GM10248 (cell line): ENCODE measurements around the gene PPP1R12C.
"Not testable (repeated sequence)": the region's sequence is repeated elsewhere in the genome, so short reads cannot be mapped to it uniquely, and the experiment has no call there.

Experiments used
- CTCF ChIA-PET: fragments of 300-600 bp; sonication (Branson Sonifier 250); formaldehyde crosslinking; extraction: SDS; loops from one replicate; lab custom pipeline; 2021; ENCODE audit warnings: antibody characterized with exemption; lab: Yijun Ruan, JAX
- POLR2A ChIA-PET: fragments of 350-650 bp; sonication (Branson Sonifier 250); formaldehyde crosslinking; extraction: SDS; loops from one replicate; lab custom pipeline; 2020; ENCODE audit warnings: antibody characterized with exemption; lab: Yijun Ruan, JAX
- DNase-seq: peaks from one replicate; pipeline ENCODE4 v3.0.0; 2012; ENCODE audit errors: extremely low spot score
- TF ChIP-seq, protein P1 (sequence below): IDR thresholded peaks from 2 replicates; pipeline ENCODE4 v1.5.1; 2012; ENCODE audit warnings: mild to moderate bottlenecking, low read depth; ENCODE audit errors: extremely low read depth, missing control alignments, control extremely low read depth

Gene PPP1R12C

DNA sequence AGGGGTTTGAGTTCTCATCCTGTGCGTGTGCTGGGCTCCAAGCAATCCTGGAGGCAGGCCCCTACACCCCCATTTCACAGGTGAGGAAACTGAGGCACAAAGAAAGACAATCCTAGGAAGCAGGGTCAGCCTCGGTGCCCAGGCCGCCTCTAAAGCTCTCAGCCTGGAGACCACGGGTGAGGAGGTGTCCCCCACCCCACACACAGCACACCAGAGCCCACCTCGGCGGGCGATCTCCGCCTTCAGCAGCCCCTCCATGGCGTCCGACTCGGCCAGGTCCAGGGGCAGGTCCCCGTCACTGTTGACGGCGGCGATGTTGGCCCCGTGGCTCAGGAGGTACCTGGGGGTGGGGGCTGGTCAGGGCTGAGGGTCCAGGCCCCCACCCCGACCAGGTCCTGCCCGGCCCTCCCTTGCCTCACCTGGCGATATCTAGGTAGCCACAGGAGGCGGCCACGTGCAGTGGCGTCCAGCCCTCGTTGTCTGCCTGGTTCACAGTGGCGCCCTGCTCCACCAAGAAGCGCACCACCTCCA is 5.1 kb downstream of the PPP1R12C start:
- no peak for DNase-seq
- ChIA-PET CTCF (interaction anchor here (1.5 kb wide), 2 partner anchors 21 to 23 kb away, joined by 4 to 10 read pairs; no protein-coding TSS in a partner anchor), POLR2A (no interaction called here)
- TF ChIP-seq, protein P1, sequence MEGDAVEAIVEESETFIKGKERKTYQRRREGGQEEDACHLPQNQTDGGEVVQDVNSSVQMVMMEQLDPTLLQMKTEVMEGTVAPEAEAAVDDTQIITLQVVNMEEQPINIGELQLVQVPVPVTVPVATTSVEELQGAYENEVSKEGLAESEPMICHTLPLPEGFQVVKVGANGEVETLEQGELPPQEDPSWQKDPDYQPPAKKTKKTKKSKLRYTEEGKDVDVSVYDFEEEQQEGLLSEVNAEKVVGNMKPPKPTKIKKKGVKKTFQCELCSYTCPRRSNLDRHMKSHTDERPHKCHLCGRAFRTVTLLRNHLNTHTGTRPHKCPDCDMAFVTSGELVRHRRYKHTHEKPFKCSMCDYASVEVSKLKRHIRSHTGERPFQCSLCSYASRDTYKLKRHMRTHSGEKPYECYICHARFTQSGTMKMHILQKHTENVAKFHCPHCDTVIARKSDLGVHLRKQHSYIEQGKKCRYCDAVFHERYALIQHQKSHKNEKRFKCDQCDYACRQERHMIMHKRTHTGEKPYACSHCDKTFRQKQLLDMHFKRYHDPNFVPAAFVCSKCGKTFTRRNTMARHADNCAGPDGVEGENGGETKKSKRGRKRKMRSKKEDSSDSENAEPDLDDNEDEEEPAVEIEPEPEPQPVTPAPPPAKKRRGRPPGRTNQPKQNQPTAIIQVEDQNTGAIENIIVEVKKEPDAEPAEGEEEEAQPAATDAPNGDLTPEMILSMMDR = no peak

DNA sequence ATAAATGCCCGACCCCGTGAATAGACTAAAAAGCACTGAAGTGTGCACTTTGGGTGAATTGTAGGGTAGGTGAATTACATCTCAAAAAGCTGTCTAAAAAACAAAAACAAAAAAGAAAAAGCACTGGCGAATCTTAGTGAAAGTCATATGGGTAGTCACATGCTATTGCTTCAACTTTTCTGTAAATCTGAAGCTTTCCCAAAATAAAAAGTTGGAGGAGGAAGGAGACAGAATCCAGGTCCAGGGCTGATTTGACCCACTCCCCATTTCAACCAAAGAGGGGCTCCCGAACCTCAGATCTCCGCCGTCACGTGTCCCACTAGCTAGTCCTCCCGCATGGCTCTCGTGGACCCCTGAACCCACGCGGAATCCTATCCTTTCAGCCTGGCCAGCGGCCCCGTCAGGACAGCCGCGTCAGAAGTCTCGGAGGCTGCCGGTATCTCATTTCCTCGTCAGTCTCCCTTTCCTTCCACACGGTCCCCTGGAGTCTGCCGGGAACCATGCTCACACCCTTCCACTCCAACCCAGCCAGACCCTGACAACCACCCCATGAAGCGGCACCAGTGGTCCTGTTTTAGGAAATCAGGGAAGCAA is 6.1 kb downstream of the PPP1R12C start:
- CTCF ChIA-PET = interaction anchor here (1.5 kb wide), 1 partner anchor 22 kb away, joined by 10 read pairs; no protein-coding TSS in a partner anchor
- TF ChIP-seq, protein P1 = no peak
- DNase-seq = no peak
- POLR2A ChIA-PET = interaction anchor here (0.6 kb wide), 1 partner anchor 93 kb away, joined by 6 read pairs; no protein-coding TSS in a partner anchor

DNA sequence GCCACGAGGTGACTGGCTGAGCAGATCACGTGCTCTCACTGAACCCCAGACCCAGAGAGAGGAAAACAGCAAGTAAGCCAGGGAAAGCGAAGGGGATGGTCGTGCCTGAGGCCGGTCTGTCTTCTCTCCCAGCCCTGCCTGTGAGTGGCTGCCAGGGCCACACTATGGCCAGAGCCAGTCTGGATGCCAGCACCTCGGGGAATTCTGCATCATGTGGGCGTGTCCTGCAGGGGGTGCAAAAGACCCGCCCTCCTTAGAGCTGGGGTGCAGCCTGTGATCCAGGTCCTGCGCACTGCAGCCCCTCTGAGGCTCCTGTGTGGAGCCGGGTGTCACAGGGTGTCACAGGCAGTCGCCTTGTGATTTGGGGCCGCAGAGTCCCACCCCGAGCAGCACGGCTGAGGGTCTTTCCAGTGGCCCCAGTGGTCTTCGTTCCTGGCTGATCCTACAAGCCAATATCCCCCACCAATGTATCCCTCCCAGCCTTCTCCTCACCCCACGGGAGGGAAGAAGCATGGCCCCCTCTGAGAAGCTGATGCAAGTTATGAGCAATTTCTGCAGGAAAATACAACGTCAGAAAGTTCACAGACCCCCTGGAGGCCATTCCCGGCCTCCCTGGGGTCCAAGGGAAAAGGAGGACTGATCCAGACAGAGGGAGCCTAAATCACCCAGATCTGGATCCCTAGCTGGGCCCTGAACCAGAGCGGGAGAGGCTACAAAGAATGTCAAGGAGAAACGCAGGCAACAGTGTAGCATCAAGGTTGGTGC is 7.7 kb downstream of the PPP1R12C start:
- CTCF ChIA-PET = no interaction called here
- TF ChIP-seq, protein P1 = no peak

DNA sequence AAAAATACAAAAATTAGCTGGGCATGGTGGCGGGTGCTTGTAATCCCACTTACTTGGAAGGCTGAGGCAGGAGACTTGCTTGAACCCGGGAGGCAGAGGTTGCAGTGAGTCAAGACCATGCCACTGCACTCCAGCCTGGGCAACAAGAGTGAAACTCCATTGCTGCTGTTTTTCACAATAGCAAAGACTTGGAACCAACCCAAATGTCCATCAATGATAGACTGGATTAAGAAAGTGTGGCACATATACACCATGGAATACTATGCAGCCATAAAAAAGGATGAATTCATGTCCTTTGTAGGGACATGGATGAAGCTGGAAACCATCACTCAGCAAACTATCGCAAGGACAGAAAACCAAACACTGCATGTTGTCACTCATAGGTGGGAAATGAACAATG is 10.2 kb downstream of the PPP1R12C start:
- CTCF ChIA-PET = interaction anchor here (1.2 to 3.6 kb wide), 3 partner anchors 9 to 152 kb away, joined by 3 to 25 read pairs (median 4); no protein-coding TSS in a partner anchor

More for the DNA sequence above, 7.7 kb downstream of the PPP1R12C start:
- POLR2A ChIA-PET = no interaction called here
- DNase-seq = no peak

DNA sequence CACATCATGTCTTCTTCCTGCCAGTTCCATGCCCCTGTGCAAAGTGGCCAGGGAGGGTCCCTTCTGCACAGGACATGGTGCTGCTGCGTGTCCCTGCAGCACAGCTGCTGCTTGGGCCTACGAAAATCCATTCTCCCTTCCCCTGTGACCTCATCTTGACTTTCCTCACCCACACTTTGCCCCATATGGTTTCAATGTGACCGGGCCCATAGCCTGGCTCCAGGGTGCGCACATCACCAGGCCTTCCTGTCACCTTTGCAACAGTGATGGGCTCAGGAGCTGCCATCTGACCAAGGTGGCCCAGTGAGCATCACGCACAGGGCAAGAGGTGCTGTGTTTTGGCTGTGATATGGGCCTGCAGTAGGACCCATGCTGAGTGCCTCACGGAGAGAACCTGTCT is 10.8 kb downstream of the PPP1R12C start:
- POLR2A ChIA-PET = no interaction called here

More for the DNA sequence above, 10.2 kb downstream of the PPP1R12C start:
- POLR2A ChIA-PET, DNase-seq: not testable (repeated sequence)

DNA sequence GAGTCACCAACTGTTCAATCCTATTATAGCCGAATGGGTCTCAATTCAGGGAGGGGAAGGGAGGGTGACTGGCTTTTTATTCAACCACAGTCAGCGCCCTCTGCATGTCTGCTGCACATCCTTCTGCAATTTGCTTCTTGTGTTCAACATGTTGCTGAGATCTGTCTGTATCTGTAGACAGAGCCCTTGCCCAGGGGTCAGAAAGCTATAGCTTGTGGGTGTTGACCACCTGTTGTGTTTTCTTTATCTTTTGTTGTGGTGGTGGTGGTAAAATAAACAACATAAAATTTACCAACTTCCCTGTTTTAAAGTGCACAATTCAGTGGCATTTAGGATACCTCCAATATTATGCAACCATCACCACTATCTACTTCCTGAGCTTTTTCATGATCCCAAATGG is 12.2 kb downstream of the PPP1R12C start:
- no peak for DNase-seq
- TF ChIP-seq, protein P1 = no peak
- ChIA-PET CTCF (interaction anchor here (3.6 kb wide), 1 partner anchor 16 kb away, joined by 25 read pairs; no protein-coding TSS in a partner anchor), POLR2A (no interaction called here)

More for the DNA sequence above, 10.8 kb downstream of the PPP1R12C start:
- CTCF ChIA-PET = interaction anchor here (0.9 to 3.6 kb wide), 5 partner anchors 9 to 153 kb away, joined by 3 to 25 read pairs (median 3); no protein-coding TSS in a partner anchor
- TF ChIP-seq, protein P1 = no peak
- DNase-seq = no peak

DNA sequence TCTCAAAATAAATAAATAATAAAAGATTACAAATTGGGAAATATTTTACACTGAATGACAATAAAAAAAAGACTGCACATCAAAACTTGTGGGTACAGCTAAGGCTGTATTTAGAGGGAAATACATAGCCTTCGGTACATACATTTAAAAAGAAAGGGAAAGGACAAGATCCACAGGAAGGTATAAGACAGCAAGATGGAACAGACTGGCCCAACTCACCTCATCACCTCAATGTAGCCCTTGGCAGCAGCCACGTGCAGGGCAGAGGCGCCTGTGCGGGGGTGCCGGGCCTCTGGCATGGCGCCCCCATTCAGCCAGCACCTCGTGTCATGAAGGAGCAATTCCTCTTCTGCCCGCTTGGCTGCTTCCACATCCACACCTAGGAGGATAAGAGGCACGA is 14.2 kb downstream of the PPP1R12C start:
- POLR2A ChIA-PET = no interaction called here
- TF ChIP-seq, protein P1 = no peak
- CTCF ChIA-PET = no interaction called here
- no peak for DNase-seq
